Naive B cell (primary cell): ENCODE data around the gene MYBBP1A. TPM values are rescaled to one million over a fixed set of nuclear protein-coding genes. Genes with fewer than 3 reads are reported as not detected.

Source experiments
- ATAC-seq, 2 donors: fragments of 150-1000 bp; cut with Tn5 transposase; 2 replicates each; pipeline ENCODE4 v1.10.0; 2021; ENCODE audit warnings: low read depth in 2 of 2, mild to moderate bottlenecking in 2 of 2, moderate library complexity in 2 of 2
- DNase-seq: peaks from one replicate; pipeline ENCODE4 v3.0.0; 2022
- H3K27ac Mint-ChIP-seq, 6 donors: one replicate each; pipeline ENCODE4 v1.8.0; 2020 to 2022; ENCODE audit warnings: mild to moderate bottlenecking in 6 of 6, mixed read lengths in 6 of 6, moderate library complexity in 5 of 6, inconsistent platforms in 2 of 6
- H3K27me3 Mint-ChIP-seq, 3 donors: one replicate each; pipeline ENCODE4 v1.8.0; 2021 to 2022; ENCODE audit warnings: mixed read lengths in 3 of 3, mild to moderate bottlenecking in 1 of 3
- H3K36me3 Mint-ChIP-seq, 2 donors: one replicate each; pipeline ENCODE4 v1.8.0; 2020 to 2022; ENCODE audit warnings: mixed read lengths in 2 of 2, inconsistent platforms in 1 of 2, mild to moderate bottlenecking in 1 of 2
- H3K4me1 Mint-ChIP-seq, 3 donors: one replicate each; pipeline ENCODE4 v1.8.0; 2020 to 2022; ENCODE audit warnings: mixed read lengths in 3 of 3, inconsistent platforms in 1 of 3, mild to moderate bottlenecking in 1 of 3, moderate library complexity in 1 of 3
- H3K4me3 Mint-ChIP-seq, 8 donors: one replicate each; pipeline ENCODE4 v1.8.0; 2020 to 2022; ENCODE audit warnings: mild to moderate bottlenecking in 8 of 8, mixed read lengths in 8 of 8, moderate library complexity in 8 of 8, inconsistent platforms in 2 of 8
- H3K9me3 Mint-ChIP-seq, 7 donors: one replicate each; pipeline ENCODE4 v1.8.0; 2020 to 2022; ENCODE audit warnings: mixed read lengths in 7 of 7, mild to moderate bottlenecking in 5 of 7, inconsistent platforms in 2 of 7, moderate library complexity in 1 of 7
- polyA plus RNA-seq, 6 donors: library from polyadenylated mRNA; unstranded; fragments of 300-500 nt; fragmentation: Illumina TruSeq; gene quantifications; one replicate each; pipeline ENCODE4 v1.2.3, GENCODE V29; 2021; ENCODE audit warnings: low read depth in 6 of 6

Gene MYBBP1A
- polyA plus RNA-seq, 6 donors from 2014 or later, result 0.24 to 28.7 (median 13.4) TPM

- DNase-seq (no peak), ATAC-seq (no peak)
- H3K27ac Mint-ChIP-seq, result no peak overlapping the region
- H3K4me3 Mint-ChIP-seq, result no peak overlapping the region
- no peaks in the 10 kb centered on the region for H3K27me3 Mint-ChIP-seq
- peaks cover 0 to 5% of the 10 kb centered on the region in 2 donors for H3K36me3 Mint-ChIP-seq
- H3K4me1 Mint-ChIP-seq, result peaks cover 4 to 6% (median 5%) of the 10 kb centered on the region in 3 donors
- H3K9me3 Mint-ChIP-seq, result no peaks in the 10 kb centered on the region
Measured at GRCh38 chr17:4548721-4549531, 6.3 kb downstream of the MYBBP1A start.

- DNase-seq, result no peak
- no peak overlapping the region for H3K4me3 Mint-ChIP-seq
- H3K9me3 Mint-ChIP-seq, result no peaks in the 10 kb centered on the region
- peaks cover 0 to 5% of the 10 kb centered on the region in 2 donors for H3K36me3 Mint-ChIP-seq
- H3K27ac Mint-ChIP-seq, result no peak overlapping the region
- no peaks in the 10 kb centered on the region for H3K4me1 Mint-ChIP-seq
- no peaks in the 10 kb centered on the region for H3K27me3 Mint-ChIP-seq
- ATAC-seq, result no peak
Measured at GRCh38 chr17:4548061-4548461, 7.1 kb downstream of the MYBBP1A start.

GRCh38 chr17:4547118-4547906 lies 7.9 kb downstream of the MYBBP1A start:
- no peak overlapping the region for H3K4me3 Mint-ChIP-seq
- H3K4me1 Mint-ChIP-seq, result no peaks in the 10 kb centered on the region
- no peak for ATAC-seq
- no peak overlapping the region for H3K27ac Mint-ChIP-seq
- H3K27me3 Mint-ChIP-seq, result no peaks in the 10 kb centered on the region
- DNase-seq, result no peak
- no peaks in the 10 kb centered on the region for H3K9me3 Mint-ChIP-seq
- peaks cover 0 to 5% of the 10 kb centered on the region in 2 donors for H3K36me3 Mint-ChIP-seq

GRCh38 chr17:4545217-4545951 lies 9.8 kb downstream of the MYBBP1A start:
- H3K36me3 Mint-ChIP-seq, result no peaks in the 10 kb centered on the region

GRCh38 chr17:4544951-4545216 lies 10.3 kb downstream of the MYBBP1A start:
- H3K36me3 Mint-ChIP-seq, result peaks cover 0 to 2% of the 10 kb centered on the region in 2 donors
- no peaks in the 10 kb centered on the region for H3K9me3 Mint-ChIP-seq
- ATAC-seq (no peak), DNase-seq (no peak)
- no peaks in the 10 kb centered on the region for H3K27me3 Mint-ChIP-seq
- no peaks in the 10 kb centered on the region for H3K4me1 Mint-ChIP-seq
- no peak overlapping the region for H3K4me3 Mint-ChIP-seq
- peak overlapping the region in 1 of 6 donors; percentile 36 for H3K27ac Mint-ChIP-seq

More at GRCh38 chr17:4545217-4545951, 9.8 kb downstream of the MYBBP1A start:
- no peak for DNase-seq
- Mint-ChIP-seq H3K27ac (peak overlapping the region in 2 of 6 donors; percentile 36 to 59), H3K27me3 (no peaks in the 10 kb centered on the region), H3K4me3 (no peak overlapping the region), H3K4me1 (no peaks in the 10 kb centered on the region), H3K9me3 (no peaks in the 10 kb centered on the region)
- ATAC-seq, result no peak

- Mint-ChIP-seq H3K27me3 (no peaks in the 10 kb centered on the region), H3K36me3 (peaks cover 0 to 8% of the 10 kb centered on the region in 2 donors), H3K4me1 (no peaks in the 10 kb centered on the region), H3K4me3 (no peak overlapping the region), H3K27ac (peak overlapping the region in 2 of 6 donors; percentile 45 to 72), H3K9me3 (no peaks in the 10 kb centered on the region)
- ATAC-seq (no peak), DNase-seq (no peak)
Measured at GRCh38 chr17:4544135-4544950, 10.8 kb downstream of the MYBBP1A start.

- ATAC-seq, result no peak
- Mint-ChIP-seq H3K4me3 (no peak overlapping the region), H3K9me3 (no peaks in the 10 kb centered on the region), H3K27ac (peak overlapping the region in 1 of 6 donors; percentile 45), H3K36me3 (peaks cover 0 to 8% of the 10 kb centered on the region in 2 donors), H3K27me3 (no peaks in the 10 kb centered on the region), H3K4me1 (no peaks in the 10 kb centered on the region)
- no peak for DNase-seq
Measured at GRCh38 chr17:4543557-4544026, 11.6 kb downstream of the MYBBP1A start.

- no peaks in the 10 kb centered on the region for H3K9me3 Mint-ChIP-seq
- peaks cover 0 to 8% of the 10 kb centered on the region in 2 donors for H3K36me3 Mint-ChIP-seq
- ATAC-seq (no peak), DNase-seq (no peak)
- no peak overlapping the region for H3K27ac Mint-ChIP-seq
- H3K4me1 Mint-ChIP-seq, result no peaks in the 10 kb centered on the region
- no peak overlapping the region for H3K4me3 Mint-ChIP-seq
- no peaks in the 10 kb centered on the region for H3K27me3 Mint-ChIP-seq
Measured at GRCh38 chr17:4542726-4543191, 12.4 kb downstream of the MYBBP1A start.

GRCh38 chr17:4542003-4542725 lies 13.0 kb downstream of the MYBBP1A start:
- H3K4me1 Mint-ChIP-seq, result no peaks in the 10 kb centered on the region
- H3K36me3 Mint-ChIP-seq, result peaks cover 0 to 8% of the 10 kb centered on the region in 2 donors
- no peak for ATAC-seq
- peak overlapping the region in 1 of 6 donors; percentile 69 for H3K27ac Mint-ChIP-seq
- no peak overlapping the region for H3K4me3 Mint-ChIP-seq
- no peaks in the 10 kb centered on the region for H3K9me3 Mint-ChIP-seq
- no peak for DNase-seq
- no peaks in the 10 kb centered on the region for H3K27me3 Mint-ChIP-seq

- DNase-seq, result no peak
- H3K27me3 Mint-ChIP-seq, result no peaks in the 10 kb centered on the region
- peak overlapping the region in 1 of 6 donors; percentile 69 for H3K27ac Mint-ChIP-seq
- no peak overlapping the region for H3K4me3 Mint-ChIP-seq
- ATAC-seq, result no peak
- H3K4me1 Mint-ChIP-seq, result no peaks in the 10 kb centered on the region
- H3K36me3 Mint-ChIP-seq, result peaks cover 0 to 8% of the 10 kb centered on the region in 2 donors
- no peaks in the 10 kb centered on the region for H3K9me3 Mint-ChIP-seq
Measured at GRCh38 chr17:4541328-4542002, 13.7 kb downstream of the MYBBP1A start.

GRCh38 chr17:4540687-4541327 lies 14.4 kb downstream of the MYBBP1A start:
- H3K27ac Mint-ChIP-seq, result peak overlapping the region in 1 of 6 donors; percentile 62
- no peaks in the 10 kb centered on the region for H3K4me1 Mint-ChIP-seq
- ATAC-seq, result no peak
- H3K27me3 Mint-ChIP-seq, result no peaks in the 10 kb centered on the region
- H3K9me3 Mint-ChIP-seq, result no peaks in the 10 kb centered on the region
- H3K4me3 Mint-ChIP-seq, result no peak overlapping the region
- peaks cover 0 to 8% of the 10 kb centered on the region in 2 donors for H3K36me3 Mint-ChIP-seq
- no peak for DNase-seq
